ELF-1 (cell line): ENCODE data around the gene GRK5.

Experiments
- DNase-seq: peaks from one replicate; pipeline ENCODE4 v3.0.0-alpha.2; 2016; ENCODE audit warnings: low read depth, low spot score

The GRK5 gene

DNA sequence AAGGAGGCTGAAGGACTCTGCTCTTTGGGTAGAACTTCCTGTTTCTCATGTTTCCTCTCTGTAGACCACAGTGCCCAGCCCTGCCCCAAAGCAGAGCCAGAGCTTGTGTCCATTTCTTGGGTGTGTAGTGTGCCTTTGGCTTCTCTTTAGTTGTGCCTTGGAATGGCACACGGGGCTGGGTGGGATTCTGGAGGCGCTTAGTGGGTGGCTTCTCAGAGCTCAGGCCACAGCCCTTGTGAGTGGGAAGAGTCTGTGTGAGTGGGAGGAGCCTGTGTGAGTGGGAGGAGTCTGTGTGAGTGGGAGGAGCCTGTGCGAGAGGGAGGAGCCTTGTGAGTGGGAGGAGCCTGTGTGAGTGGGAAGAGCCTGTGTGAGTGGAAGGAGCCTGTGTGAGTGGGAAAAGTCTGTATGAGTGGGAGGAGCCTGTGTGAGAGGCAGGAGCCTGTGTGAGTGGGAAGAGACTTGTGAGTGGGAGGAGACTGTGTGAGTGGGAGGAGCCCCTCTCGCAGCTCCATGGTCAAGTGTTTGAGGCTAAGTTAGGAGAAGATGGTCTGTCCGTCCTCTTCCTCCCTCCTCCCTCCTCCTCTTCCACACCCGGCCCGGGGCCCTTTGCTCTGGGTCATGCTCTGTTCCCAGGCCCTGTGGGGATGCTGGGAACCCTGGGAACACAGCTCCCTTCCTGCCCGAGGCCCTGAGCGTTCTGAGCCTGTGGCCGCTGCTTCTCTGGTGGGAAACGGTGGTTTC lies 153.0 kb downstream of the GRK5 start:
- no peak for DNase-seq

DNA sequence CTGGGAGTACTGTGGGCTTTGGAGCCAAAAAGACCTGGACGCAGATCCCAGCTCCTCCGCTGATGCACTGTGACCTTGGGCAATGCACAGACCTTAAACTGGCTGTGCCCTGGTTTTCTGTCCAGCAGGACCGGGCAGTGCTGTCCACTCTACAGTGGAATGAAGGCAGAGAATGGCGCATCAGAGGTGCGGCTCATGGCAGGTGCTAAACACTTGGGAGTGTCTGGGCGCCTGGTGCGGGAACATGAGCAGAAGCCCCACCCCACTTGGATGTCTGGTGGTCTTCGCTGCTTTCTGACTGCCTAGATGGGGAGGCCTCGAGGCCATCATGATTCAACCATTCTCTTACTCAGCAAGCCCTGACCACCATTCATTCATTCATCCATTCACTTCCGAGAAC lies 153.7 kb downstream of the GRK5 start:
- no peak for DNase-seq

DNA sequence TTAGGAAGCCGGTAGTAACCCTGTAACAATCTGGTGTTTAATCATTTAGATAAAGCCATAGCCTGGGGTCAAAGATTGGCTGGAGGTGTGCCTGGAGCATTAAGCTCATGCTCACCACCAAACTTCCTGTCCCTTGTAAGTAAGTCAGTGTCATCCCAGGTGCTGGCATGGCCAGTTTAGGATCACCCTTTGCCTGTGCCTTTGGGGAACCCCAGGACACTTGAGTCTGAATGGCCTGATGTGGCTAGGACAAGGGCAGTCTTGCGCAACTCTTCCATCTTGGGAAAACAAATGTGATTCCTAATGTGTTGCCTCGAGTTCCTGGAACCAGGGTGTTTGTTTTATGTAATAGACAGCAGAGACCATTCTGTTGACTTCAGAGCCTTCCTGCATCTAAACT lies 154.8 kb downstream of the GRK5 start:
- DNase-seq = no peak

GRCh38 chr10:119364645-119365600 lies 157.6 kb downstream of the GRK5 start:
- DNase-seq = no peak

DNA sequence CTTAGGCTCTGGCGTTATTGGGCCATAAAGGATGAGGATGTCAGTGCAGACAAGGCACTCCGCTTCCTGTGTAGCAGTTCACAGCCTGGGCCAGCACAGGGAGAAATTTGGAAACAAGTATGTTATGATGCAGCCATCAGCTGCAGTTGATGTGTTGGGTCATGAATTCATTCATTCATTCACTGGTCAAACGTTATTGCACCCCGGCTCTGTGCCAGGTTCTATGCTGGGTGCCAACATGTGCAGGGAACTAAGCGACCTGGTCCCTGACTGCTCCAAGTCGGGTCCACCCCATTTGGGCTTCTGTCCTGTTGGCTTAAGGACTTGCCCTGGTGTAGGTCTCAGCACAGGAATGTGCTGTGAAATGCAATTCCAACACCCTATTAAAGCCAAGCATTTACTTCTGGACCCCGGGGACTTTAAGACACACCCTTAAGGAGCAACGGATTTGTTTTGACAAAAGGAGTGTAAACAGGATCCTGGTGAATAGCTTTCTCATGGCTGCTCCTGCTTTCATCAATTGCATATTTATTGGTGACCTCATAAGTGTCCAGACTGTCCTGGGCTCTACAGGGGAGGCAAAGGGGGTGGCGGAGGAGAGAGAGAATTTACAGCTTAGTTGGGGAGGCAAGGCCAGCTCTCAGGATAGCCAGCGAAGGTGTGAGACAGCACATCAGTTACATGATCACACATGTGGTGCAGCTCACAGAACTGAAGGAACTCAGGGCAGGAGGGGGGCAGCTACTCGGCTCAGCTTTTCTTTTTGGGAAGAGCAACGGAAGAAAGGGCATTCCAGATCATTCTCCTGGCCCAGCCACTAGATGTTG lies 158.6 kb downstream of the GRK5 start:
- no peak for DNase-seq

DNA sequence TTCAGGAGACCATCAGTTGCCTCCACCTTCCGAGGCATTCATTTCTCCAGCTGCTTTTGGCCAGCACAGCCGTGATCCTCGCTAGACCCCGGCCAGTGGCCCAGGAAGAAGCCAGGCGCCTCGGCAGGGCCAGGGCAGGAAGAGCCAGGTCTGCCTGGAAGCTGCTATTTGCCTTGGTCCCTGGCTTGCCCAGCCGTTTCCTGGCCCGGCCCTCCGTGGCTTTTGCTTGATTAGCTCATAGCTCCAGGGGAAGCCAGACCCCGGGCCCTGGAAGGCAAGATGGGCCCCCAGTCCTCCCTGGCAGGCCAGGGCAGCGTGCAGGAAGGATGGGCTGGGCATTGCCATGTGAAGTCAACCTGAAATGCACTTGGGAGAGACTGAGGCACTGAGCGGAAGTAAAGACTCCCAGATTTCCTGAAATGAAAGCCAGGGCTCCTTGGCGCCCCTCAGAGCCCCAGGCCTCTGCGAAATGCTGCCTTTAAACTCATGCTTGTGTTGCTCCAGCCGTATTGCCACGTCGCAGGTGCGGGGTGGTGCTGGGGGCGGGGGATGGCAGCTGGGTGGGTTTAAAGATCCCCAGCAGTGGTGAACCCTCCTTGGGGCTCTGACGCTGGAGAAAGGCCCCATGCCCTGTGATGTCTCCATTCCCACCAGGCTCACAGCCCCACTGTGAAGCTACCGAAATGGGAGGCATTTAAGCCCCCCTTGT lies 160.6 kb downstream of the GRK5 start:
- DNase-seq = no peak

GRCh38 chr10:119368581-119368980 lies 161.2 kb downstream of the GRK5 start:
- no peak for DNase-seq

DNA sequence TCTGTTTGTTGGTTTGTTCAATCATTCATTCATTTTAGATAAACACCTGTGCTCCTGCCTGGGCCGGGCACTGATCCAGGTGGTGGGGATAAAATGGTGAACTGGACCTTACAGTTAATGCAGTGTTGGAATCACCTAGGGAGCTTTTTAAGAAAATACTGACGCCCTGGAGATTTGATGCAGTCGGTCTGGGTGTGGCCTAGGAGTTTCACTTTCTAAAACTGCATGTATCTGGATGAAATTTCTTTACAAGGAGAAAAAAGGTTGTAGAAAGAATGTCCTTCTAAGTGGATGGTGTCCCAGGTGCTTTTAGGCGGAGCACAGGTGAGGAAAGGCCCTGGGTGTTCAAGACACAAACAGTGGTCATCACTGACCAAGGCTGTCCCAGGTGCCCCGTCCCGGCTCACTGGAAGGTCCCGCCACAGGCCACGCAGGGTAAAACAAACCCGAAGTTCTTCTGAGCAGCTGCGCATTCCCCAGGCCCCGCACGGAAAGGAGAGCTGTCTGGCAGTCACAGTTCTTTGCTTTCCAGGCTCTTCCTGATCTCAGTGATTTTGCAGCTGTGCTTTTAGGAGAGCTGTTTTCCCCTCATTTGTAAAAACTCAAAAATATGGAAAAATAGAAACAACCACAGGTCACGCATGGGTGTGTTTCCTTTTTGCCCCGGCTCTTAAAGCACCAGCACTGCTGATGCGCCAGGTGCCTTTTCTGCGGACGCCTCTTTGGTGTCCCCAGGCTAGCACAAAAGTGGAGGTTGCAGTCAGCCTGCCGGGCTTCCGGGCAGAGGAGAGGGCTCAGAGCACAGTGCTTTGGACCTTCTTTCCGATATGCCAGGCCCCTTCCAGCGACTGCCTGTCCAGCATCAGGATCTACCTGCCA lies 161.9 kb downstream of the GRK5 start:
- DNase-seq = no peak

DNA sequence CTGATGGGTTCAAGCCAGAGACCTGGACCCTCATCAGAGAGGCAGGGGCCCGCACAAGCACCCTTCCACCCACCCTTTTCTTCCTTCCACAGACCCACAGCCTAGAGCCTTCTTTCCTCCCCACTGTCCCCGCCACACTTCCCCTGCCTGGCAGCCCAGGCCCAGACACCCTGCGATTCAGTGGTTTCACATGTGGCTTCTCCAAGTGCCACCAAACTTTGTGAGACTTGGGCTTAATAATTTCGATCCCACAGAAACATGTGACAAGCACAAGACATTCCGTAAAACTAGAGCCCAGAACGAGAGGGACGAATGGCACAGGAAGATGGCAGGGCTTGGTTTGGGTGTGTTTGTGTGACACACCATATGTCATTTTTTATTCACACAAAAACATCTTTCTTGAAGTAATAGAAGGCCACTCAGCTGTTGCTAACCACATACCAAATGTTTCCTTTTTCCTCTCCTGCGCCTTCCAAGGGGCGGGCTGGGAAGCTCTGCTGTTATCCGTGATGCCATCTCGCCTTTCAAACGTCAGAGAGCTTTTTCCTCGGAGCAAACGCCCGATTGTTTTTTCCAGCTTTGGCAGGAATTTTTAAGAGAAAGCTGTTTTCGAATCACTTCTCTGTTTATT lies 162.9 kb downstream of the GRK5 start:
- DNase-seq = no peak

DNA sequence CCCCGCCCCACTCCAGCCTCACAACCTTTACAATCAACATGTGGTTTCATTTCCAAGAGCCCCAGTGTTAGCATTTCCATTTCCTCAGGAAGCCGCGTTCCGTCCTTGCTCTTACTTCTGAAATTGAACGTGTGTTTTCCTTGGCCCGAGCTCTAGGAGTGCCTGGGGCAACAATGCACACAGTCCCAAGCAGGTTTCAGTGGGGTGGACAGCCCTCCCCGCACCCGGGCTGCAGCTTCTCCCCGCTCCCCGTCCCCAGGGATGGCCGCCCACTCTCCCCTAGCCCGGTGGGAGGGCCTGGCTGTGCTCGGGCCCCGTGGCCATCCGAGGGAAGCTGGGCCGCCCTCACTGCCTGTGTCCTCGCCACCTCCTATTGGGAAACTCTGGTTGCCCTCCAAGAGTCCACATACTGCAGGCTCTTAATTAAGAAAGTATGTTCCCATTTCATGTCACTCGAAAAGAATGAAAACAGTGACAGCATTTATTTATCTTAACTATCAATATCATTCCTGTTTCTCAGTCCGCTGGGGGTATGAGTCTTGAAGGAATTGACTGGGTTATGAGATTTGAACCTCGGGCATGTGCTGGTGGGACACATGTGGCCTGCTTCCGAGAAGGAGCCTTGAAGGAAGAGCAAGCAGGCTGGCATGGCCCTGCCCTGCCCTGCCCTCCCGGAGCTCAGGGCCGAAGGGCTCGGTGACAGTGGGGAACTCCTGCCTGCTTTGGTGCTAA lies 163.8 kb downstream of the GRK5 start:
- no peak for DNase-seq

DNA sequence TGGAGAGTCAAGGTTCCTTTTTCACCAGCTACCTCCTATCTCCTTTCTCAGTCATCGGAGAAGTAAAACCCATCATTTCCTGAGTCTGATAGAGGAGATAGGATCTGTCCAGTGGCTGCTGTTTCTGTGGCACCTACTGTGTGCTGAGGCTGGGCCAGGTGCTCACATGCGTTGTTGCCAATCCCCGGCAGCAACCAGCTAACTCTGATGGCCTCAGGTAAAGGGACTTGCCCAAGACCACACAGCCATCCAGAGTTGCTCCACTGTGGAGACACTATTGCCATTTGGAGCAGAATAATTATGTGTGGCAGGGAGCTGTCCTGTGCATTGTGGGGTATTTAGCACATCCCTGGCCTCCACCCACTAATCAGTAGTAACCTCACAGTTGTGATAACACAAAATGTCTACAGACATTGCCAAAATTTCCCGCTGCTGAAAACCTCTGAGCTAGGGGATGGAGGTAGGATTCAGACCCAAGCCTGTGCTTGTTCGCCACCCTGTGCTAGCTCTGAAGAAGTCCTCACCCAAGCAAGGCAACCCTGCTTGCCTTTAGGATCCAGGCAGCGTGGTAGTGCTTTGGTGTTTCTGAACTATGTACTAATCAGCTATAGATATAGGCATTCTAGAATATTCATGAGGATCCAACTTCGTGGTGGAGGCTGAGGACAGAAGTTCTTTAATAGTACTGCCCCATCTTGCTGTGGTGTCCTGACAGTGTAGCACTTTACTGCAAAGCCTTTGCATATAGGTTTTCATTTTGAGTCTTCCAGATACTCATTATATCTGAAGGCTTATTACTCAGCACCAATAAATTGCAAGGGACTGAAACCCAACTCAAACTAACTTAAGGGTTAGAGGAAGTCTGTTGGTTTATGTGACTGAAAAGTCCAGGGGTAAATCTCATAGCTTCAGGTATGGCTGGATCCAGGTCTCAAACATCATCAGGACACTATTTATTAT lies 164.6 kb downstream of the GRK5 start:
- DNase-seq = no peak

- no peak for DNase-seq
Observed at GRCh38 chr10:119373294-119374102, 166.1 kb downstream of the GRK5 start.

DNA sequence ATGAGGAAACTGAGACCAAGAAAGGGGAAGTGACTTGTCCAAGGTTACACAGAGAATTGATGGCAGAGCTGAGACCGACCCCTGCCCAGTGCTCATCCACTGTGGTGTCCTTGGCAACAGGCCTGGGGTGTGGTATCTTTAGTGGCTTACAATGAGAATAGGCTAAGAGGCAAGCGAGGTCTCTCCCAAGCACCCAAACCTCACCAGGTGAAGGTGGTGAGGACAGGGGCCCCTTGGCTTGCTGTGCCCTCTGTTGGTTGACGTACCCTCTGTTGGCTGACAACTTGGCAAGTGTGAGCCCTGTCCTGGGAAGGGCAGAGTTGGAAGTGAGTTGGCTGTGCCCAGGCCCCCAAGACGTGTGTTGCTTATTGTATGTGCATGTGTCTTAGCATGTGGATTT lies 166.9 kb downstream of the GRK5 start:
- DNase-seq = no peak

DNA sequence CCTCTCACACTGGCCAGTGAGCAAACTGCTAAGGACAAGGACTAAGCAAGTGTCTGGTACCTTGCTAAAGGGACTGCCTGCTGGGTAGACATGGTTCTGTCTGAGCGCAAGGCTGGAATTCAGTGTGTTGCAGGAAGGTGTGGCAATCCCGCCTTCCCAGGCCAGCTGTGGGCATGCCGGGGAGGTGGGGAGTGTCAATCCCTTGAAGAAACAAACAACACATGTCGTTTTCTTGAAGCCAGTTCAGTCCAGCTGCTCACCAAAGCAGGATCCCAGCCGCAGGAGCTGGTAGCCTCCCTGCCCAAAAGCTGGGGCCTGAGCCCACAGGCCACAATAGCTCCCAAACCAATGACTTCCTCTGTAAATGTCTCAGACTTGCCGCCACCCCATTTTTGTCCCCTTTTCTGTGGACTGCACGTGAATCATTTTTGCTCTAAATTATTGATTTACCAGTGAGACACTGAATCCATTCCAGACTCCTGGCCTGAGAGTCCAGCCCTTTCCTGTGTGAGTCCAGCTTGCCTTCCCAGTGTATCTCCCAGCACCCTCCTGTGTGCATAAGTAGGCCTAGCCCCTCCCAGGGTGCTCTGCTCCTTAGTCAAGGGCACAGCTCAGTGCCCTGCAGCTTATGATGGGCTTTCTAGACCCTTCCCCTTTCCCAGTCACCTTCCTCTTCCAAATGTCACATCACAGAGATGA lies 168.4 kb downstream of the GRK5 start:
- peak; percentile 75 for DNase-seq

DNA sequence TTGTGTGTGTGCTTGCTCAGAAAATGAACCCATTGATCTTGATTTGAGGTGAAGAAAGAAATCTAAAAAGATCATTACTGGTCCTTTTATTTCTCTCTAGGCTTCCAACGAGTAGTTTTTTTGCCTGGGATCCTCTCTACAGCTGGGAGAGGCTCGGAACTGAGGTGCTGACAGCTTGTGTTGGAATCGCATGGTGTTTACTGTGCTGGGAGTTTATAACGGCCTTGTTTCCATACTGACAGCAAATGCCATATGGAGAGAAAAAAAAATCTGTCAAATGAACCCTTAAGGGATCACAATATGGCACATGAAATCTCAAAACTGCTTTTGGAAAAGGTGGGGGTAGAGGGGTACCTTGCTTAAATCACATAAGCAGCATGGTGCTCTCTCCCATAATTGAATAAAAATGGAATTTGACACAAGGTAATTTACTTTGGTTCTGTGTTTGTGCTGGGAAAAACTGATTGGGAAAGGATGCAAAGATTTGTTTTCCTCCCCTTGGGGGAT lies 170.1 kb downstream of the GRK5 start:
- DNase-seq = no peak
